Hematopoietic multipotent progenitor cell treated with erythropoietin and hydrocortisone succinate and interleukin-3 and kit ligand, for 6 days (in vitro differentiated cells): ENCODE measurements around the gene EPDR1.

Source experiments
- DNase-seq: peaks from one replicate; pipeline ENCODE4 v3.0.0-alpha.2; 2015

EPDR1 gene

GRCh38 chr7:37920305-37920848 is at the start of gene EPDR1:
Gene EPDR1, plus strand, starts transcription at chr7:37920640. Its CDS starts 300 bp downstream, at chr7:37920940.
- peak; percentile 96 for DNase-seq

- DNase-seq: no peak
These were observed 38.4 kb upstream of the EPDR1 start for GRCh38 chr7:37882086-37882485.

- no peak for DNase-seq
These were observed 27.1 kb upstream of the EPDR1 start for GRCh38 chr7:37893359-37893758.

- DNase-seq: no peak
These were observed 25.8 kb upstream of the EPDR1 start for GRCh38 chr7:37894671-37895070.

GRCh38 chr7:37899712-37900247 is 20.7 kb upstream of the EPDR1 start:
- DNase-seq: no peak

- DNase-seq: peak; percentile 74
These were observed 19.1 kb upstream of the EPDR1 start for GRCh38 chr7:37901236-37901827.

GRCh38 chr7:37901890-37902524 is 18.4 kb upstream of the EPDR1 start:
- DNase-seq: no peak

GRCh38 chr7:37908221-37908788 is 12.1 kb upstream of the EPDR1 start:
- no peak for DNase-seq

- peak; percentile 40 for DNase-seq
These were observed 7.7 kb upstream of the EPDR1 start for GRCh38 chr7:37912756-37913155.

- DNase-seq: peak; percentile 69
These were observed 5.0 kb upstream of the EPDR1 start for GRCh38 chr7:37915438-37915837.

GRCh38 chr7:37916017-37916672 is 4.3 kb upstream of the EPDR1 start:
- peak; percentile 46 for DNase-seq

GRCh38 chr7:37916673-37917660 is 3.5 kb upstream of the EPDR1 start, which contains the start of gene SFRP4:
Gene SFRP4, minus strand, starts transcription at chr7:37916817. Its CDS starts 280 bp downstream, at chr7:37916537.
- peak; percentile 85 for DNase-seq

GRCh38 chr7:37918526-37918925 is 1.9 kb upstream of the EPDR1 start:
- DNase-seq: no peak

GRCh38 chr7:37920849-37921805 is 687 bp downstream of the EPDR1 start:
- peak; percentile 96 for DNase-seq

GRCh38 chr7:37921876-37922275 is 1.4 kb downstream of the EPDR1 start:
- DNase-seq: peak; percentile 37

- no peak for DNase-seq
These were observed 3.6 kb downstream of the EPDR1 start for GRCh38 chr7:37923996-37924395.

GRCh38 chr7:37924491-37925041 is 4.1 kb downstream of the EPDR1 start:
- DNase-seq: no peak

- DNase-seq: no peak
These were observed 5.2 kb downstream of the EPDR1 start for GRCh38 chr7:37925620-37926019.

GRCh38 chr7:37927773-37928444 is 7.5 kb downstream of the EPDR1 start:
- peak; percentile 23 for DNase-seq

GRCh38 chr7:37928878-37929277 is 8.4 kb downstream of the EPDR1 start:
- DNase-seq: peak; percentile 26
